GM12873 (cell line): ENCODE data around the gene MELTF.

ENCODE experiments used
- TF ChIP-seq, protein P1 (sequence below): IDR thresholded peaks from 2 replicates; pipeline ENCODE4 v1.5.1; 2012; ENCODE audit warnings: low read depth, mild to moderate bottlenecking, moderate library complexity, low read length, control low read depth; ENCODE audit not compliant: insufficient read depth; ENCODE audit errors: missing control alignments

The MELTF gene

DNA sequence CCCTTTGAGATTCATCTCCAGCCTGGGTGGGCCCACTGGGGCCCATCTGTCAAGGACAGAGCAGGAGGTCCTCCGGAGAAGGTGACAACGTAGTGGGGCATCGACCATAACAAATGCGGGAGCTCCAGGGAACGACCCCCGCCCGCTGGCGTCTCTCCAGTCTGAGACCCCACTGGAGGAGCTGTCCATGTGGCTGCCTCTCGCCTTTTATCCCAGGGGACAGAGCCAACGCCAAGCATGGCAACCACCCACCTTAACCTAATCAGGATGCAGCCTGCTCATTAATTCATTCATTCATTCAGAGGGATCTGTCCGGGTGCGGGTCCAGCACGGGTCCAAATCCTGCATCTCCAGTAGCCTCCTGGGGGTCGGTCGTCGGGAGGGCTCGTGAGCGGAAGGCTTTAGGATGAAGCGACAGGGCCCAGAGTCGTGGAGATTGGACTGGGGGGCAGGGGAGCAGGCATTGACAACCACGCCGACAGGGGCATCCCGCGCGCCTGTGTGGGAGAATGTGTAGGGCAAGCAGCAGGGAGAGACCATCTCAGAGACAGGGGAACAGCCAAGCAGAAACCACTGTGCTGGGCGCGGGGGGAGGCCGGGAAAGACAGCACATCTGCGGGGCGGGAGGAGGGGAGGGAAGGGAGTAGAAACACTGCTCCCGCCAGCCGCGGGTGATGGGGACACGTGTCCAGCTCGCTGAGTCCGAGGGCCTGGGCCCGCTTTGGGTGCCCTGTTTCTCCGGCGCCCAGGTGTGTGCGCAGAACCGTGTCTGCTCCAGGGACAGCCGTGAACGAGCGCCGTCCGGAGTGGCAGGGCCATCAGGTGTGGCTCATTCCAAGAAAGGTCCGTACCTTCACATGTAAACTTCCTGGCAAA lies 62.9 kb downstream of the MELTF start:
- TF ChIP-seq, protein P1, sequence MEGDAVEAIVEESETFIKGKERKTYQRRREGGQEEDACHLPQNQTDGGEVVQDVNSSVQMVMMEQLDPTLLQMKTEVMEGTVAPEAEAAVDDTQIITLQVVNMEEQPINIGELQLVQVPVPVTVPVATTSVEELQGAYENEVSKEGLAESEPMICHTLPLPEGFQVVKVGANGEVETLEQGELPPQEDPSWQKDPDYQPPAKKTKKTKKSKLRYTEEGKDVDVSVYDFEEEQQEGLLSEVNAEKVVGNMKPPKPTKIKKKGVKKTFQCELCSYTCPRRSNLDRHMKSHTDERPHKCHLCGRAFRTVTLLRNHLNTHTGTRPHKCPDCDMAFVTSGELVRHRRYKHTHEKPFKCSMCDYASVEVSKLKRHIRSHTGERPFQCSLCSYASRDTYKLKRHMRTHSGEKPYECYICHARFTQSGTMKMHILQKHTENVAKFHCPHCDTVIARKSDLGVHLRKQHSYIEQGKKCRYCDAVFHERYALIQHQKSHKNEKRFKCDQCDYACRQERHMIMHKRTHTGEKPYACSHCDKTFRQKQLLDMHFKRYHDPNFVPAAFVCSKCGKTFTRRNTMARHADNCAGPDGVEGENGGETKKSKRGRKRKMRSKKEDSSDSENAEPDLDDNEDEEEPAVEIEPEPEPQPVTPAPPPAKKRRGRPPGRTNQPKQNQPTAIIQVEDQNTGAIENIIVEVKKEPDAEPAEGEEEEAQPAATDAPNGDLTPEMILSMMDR = no peak

GRCh38 chr3:196965804-196966173 lies 63.8 kb downstream of the MELTF start:
- TF ChIP-seq, protein P1 = no peak

DNA sequence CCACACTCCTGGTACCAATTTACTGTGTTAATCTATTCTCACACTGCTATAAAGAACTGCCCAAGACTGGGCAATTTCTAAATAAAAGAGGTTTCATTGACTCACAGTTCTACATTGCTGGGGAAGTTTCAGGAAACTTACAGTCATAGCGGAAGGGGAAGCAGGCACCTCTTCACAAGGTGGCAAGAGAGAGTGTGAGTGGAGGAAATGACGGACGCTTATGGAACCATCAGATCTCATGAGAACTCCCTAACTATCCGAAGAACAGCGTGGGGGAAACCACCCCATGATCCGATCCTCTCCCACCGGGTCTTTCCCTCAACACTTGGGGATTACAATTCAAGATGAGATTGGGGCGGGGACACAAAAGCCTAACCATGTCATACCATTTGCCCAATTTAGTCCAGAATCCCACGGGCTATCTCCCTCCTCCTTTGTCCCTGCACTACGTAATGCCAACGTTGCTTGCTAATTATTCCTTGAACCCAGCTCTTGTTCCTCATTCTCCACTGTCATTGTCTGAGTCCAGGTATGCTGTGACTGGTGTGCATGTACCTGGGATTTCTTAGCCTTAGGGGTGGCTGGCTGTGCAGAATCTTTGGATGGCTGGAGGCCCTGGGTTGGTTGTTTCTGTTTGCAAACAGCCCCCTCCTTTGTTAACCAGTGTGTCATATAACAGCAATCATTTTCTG lies 64.4 kb downstream of the MELTF start:
- TF ChIP-seq, protein P1 = no peak

- TF ChIP-seq, protein P1 = no peak
These were observed 66.0 kb downstream of the MELTF start for GRCh38 chr3:196963631-196963953.

DNA sequence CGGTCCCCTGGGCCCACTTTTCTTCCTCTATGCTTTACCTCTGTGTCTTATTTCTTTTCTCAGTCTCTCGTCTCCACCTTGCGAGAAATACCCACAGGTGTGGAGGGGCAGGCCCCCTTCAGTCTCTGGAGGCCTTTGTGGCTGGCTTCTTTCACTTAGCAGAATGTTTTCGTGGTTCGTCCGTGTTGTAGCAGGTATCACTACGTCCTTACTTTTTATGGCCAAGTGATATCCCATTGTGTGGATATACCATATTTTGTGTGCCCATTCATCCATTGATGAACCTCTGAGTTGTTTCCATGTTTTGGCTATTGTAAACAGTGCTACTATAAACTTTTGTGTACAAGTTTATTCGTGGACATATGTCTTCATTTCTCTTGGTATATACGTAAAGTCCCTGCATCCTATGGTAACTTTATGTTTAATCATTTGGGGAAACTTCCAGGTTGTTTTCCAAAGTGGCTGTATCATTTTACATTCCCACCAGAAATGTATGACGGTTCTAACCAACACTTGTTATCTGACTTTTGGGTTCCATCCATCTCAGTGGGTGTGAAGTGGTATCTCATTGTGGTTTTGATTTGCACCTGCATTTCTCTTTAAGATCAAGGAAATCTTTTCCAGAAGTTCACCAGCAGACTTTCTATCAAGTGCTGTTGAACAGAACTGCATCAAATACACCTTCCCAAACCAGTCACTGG lies 66.5 kb downstream of the MELTF start:
- TF ChIP-seq, protein P1 = no peak

DNA sequence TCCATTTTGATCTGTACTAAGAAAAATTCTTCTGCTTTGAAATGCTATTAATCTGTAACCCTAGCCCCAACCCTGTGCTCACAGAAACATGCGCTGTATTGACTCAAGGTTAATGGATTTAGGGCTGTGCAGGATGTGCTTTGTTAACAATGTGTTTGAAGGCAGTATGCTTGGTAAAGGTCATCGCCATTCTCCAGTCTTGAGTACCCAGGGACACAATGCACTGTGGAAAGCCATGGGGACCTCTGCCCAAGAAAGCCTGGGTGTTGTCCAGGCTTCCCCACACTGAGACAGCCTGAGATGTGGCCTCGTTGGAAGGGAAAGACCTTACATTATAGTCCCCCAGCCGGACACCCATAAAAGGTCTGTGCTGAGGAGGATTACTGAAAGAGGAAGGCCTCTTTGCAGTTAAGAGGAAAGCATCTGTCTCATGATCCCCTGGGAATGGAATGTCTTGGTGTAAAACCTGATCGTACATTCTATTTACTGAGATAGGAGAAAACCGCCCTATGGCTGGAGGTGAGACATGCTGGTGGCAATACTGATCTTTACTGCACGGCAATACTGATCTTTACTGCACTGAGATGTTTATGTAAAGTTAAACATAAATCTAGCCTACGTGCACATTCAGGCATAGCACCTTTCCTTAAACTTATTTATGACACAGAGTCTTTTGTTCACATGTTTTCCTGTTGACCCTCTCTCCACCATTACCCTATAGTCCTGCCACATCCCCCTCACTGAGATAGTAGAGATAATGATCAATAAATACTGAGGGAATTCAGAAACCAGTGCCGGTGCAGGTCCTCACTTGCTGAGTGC lies 67.3 kb downstream of the MELTF start:
- TF ChIP-seq, protein P1 = no peak

DNA sequence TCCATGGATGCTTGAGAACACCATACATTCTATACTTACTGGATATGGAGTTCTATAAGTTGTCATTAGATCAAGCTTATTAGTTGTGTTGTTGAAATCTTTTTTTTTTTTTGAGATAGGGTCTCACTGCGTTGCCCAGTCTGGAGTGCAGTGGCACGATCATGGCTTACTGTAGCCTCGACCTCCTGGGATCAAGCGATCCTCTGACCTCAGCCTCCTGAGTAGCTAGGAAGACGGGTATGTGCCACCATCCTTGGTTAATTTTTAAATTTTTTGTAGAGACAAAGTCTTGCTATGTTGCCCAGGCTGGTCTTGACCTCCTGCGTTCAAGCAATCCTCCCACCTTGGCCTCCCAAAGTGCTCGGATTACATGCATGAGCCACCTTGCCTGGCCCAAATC lies 74.8 kb downstream of the MELTF start:
- TF ChIP-seq, protein P1 = no peak
